ENCODE measurements around the gene COL15A1. TPM values are rescaled to one million over a fixed set of nuclear protein-coding genes. Genes with fewer than 3 reads are reported as not detected.

COL15A1 gene
- polyA plus RNA-seq, 1 experiment, result 3.2 TPM

DNA sequence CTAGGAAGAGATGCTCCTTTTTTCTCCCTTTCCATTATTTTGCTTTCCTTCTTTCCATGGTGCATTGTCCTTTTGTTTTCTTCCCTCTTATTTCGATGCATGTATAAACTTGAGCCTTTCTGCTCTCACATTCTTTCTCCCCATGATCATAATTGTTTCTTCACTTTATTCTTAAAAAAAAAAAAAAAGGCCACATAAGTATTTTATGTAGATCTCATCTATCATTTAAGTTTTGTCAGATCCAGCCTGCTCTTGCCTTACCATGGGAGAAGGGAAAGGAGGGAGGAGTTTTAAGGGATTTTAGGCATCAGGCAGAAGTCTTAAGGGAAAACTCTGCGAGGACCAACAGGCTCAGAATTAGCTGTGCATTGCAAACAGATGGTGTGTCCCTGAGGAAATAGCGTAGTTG, 172.3 kb downstream of the COL15A1 start:
- POLR2A ChIA-PET, result no interaction called here

DNA sequence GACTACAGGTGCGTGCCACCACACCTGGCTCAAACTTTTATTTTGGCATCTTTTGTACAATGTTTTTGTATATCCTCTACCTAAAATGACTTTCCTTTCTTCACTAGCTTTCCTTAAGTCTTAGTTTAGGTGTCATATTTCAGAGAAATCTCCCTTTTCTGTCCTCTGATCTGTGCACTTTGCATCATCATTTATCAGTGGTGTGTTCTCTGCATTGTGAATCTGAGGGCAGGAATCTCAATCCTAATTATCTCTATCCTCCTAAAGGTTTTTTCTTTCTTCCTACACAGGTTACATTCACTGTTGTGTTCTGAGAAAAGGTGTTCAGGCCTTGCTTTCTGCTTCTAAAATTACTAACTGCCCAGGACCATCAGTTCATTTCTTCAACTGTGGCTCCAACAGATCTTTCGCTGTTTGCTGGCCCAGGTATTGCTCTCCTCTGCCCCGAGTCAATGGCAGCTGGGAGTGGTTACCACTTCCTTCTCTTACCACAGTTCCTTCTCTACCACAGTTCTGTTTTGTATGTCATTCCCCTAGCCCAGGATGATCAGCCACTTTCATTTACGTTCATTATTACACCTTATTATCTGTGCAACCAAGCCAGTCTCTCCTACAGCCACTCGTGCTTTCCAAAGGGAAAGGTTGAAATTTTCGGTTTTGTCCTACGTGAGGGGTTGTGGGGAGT, 175.2 kb downstream of the COL15A1 start:
- CTCF ChIA-PET, result interaction anchor here (0.9 kb wide), 1 partner anchor 257 kb away, joined by 3 read pairs; no protein-coding TSS in a partner anchor

More for the DNA sequence above, 172.3 kb downstream of the COL15A1 start:
- TF ChIP-seq, protein P1, sequence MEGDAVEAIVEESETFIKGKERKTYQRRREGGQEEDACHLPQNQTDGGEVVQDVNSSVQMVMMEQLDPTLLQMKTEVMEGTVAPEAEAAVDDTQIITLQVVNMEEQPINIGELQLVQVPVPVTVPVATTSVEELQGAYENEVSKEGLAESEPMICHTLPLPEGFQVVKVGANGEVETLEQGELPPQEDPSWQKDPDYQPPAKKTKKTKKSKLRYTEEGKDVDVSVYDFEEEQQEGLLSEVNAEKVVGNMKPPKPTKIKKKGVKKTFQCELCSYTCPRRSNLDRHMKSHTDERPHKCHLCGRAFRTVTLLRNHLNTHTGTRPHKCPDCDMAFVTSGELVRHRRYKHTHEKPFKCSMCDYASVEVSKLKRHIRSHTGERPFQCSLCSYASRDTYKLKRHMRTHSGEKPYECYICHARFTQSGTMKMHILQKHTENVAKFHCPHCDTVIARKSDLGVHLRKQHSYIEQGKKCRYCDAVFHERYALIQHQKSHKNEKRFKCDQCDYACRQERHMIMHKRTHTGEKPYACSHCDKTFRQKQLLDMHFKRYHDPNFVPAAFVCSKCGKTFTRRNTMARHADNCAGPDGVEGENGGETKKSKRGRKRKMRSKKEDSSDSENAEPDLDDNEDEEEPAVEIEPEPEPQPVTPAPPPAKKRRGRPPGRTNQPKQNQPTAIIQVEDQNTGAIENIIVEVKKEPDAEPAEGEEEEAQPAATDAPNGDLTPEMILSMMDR (IDR thresholded peaks at IDR 0.05; ENCODE audit: low read depth, low read length), result no peak
- CTCF ChIA-PET, result no interaction called here
- H3K4me3 ChIP-seq (ENCODE audit: low read depth, low read length), result no peak overlapping the region
- H3K27ac ChIP-seq (ENCODE audit: low read depth, low read length), result no peak overlapping the region
- no peak for DNase-seq (ENCODE audit: low read depth, low spot score)
- no peaks in the 10 kb centered on the region for H3K27me3 ChIP-seq (ENCODE audit: control insufficient read depth, insufficient read depth, low read length)
- no peaks in the 10 kb centered on the region for H3K9me3 ChIP-seq (ENCODE audit: control insufficient read depth, insufficient read depth, low read length)

GRCh38 chr9:99119976-99120655, 176.4 kb downstream of the COL15A1 start:
- POLR2A ChIA-PET, result no interaction called here
- no peak for DNase-seq (ENCODE audit: low read depth, low spot score)
- CTCF ChIA-PET, result no interaction called here
- H3K9me3 ChIP-seq (ENCODE audit: control insufficient read depth, insufficient read depth, low read length), result no peaks in the 10 kb centered on the region
- no peak overlapping the region for H3K27ac ChIP-seq (ENCODE audit: low read depth, low read length)
- TF ChIP-seq, protein P1 (IDR thresholded peaks at IDR 0.05; ENCODE audit: low read depth, low read length), result no peak
- H3K27me3 ChIP-seq (ENCODE audit: control insufficient read depth, insufficient read depth, low read length), result no peaks in the 10 kb centered on the region
- H3K4me3 ChIP-seq (ENCODE audit: low read depth, low read length), result no peak overlapping the region

More for the DNA sequence above, 175.2 kb downstream of the COL15A1 start:
- H3K4me3 ChIP-seq (ENCODE audit: low read depth, low read length), result no peak overlapping the region
- H3K27ac ChIP-seq (ENCODE audit: low read depth, low read length), result no peak overlapping the region
- TF ChIP-seq, protein P1 (IDR thresholded peaks at IDR 0.05; ENCODE audit: low read depth, low read length), result no peak
- POLR2A ChIA-PET, result interaction anchor here (0.7 kb wide), 1 partner anchor 153 kb away, joined by 3 read pairs; no protein-coding TSS in a partner anchor
- no peaks in the 10 kb centered on the region for H3K27me3 ChIP-seq (ENCODE audit: control insufficient read depth, insufficient read depth, low read length)
- no peak for DNase-seq (ENCODE audit: low read depth, low spot score)
- H3K9me3 ChIP-seq (ENCODE audit: control insufficient read depth, insufficient read depth, low read length), result no peaks in the 10 kb centered on the region

Other genes starting within 250 kb of the COL15A1 start
- 2.4 and 3.2 TPM in 2 replicates for gene GABBR2, start 235.0 kb upstream of the COL15A1 start, polyA plus RNA-seq (2011; rRNA removed)
- gene ANKS6, start 147.4 kb upstream of the COL15A1 start, polyA plus RNA-seq (2011; rRNA removed), result 10.5 and 12.4 TPM in 2 replicates
- 2.8 and 4.2 TPM in 2 replicates for gene GALNT12, start 136.2 kb upstream of the COL15A1 start, polyA plus RNA-seq (2011; rRNA removed)
- 86.3 and 96.6 TPM in 2 replicates for gene TGFBR1, start 161.2 kb downstream of the COL15A1 start, polyA plus RNA-seq (2011; rRNA removed)

Measured in AG04450 (cell line).